HEK293 (cell line): ENCODE results near the gene YIPF6.

ENCODE experiments used
- CTCF ChIA-PET: fragments of 350-600 bp; formaldehyde crosslinking; extraction: SDS; loops from one replicate; lab custom pipeline; 2021; ENCODE audit warnings: antibody characterized with exemption; lab: Yijun Ruan, JAX
- POLR2A ChIA-PET: fragments of 300-600 bp; formaldehyde crosslinking; extraction: SDS; loops from one replicate; lab custom pipeline; 2020; ENCODE audit warnings: antibody characterized with exemption, inconsistent platforms; lab: Yijun Ruan, JAX
- H3K27ac ChIP-seq: fragments of 200-500 bp; sonication (Bioruptor generic); 2 replicates; pipeline ENCODE4 v1.5.1; 2014; ENCODE audit warnings: low read depth, low read length, control low read depth, inconsistent platforms; ENCODE audit errors: extremely low read depth
- H3K36me3 ChIP-seq, 2 experiments: fragments of 200-500 bp in 1 of 2; sonication (Bioruptor generic) in 1 of 2; 1 replicate in 1 of 2; 2 replicates in 1 of 2; pipeline ENCODE4 v1.5.1; 2014 to 2017; ENCODE audit warnings: inconsistent platforms in 2 of 2, low read length in 2 of 2; ENCODE audit not compliant: control insufficient read depth in 2 of 2, insufficient read depth in 1 of 2
- H3K4me1 ChIP-seq: fragments of 200-500 bp; sonication (Bioruptor generic); 2 replicates; pipeline ENCODE4 v1.5.1; 2014; ENCODE audit warnings: mild to moderate bottlenecking, low read length, inconsistent platforms; ENCODE audit not compliant: control insufficient read depth, insufficient read depth
- H3K4me3 ChIP-seq: 2 replicates; pipeline ENCODE4 v1.5.1; 2011; ENCODE audit warnings: low read depth, mild to moderate bottlenecking, control low read depth, low read length, moderate library complexity
- H3K9me3 ChIP-seq: fragments of 200-500 bp; sonication (Bioruptor generic); 2 replicates; pipeline ENCODE4 v1.5.1; 2014; ENCODE audit warnings: low read depth, low read length, inconsistent platforms; ENCODE audit not compliant: control insufficient read depth, insufficient read depth
- ELK4 ChIP-seq: IDR thresholded peaks from 2 replicates; pipeline ENCODE4 v1.6.1; 2011; ENCODE audit warnings: mild to moderate bottlenecking, low read depth, low read length, borderline replicate concordance
- KLF1 ChIP-seq: fragments of 450-650 bp; formaldehyde crosslinking; IDR thresholded peaks from 2 replicates; pipeline ENCODE4 v1.5.1; 2016; ENCODE audit warnings: missing biosample characterization, missing genetic modification characterization
- YY1 ChIP-seq: fragments of 450-650 bp; formaldehyde crosslinking; IDR thresholded peaks from 2 replicates; pipeline ENCODE4 v1.5.1; 2018; ENCODE audit warnings: missing biosample characterization, missing genetic modification characterization
- YY2 ChIP-seq: fragments of 450-650 bp; formaldehyde crosslinking; IDR thresholded peaks from 2 replicates; pipeline ENCODE4 v1.5.1; 2016; ENCODE audit warnings: missing biosample characterization, missing genetic modification characterization
- ZBTB48 ChIP-seq: fragments of 450-650 bp; formaldehyde crosslinking; IDR thresholded peaks from 2 replicates; pipeline ENCODE4 v1.5.1; 2016; ENCODE audit warnings: missing biosample characterization, missing genetic modification characterization
- ZFHX2 ChIP-seq: fragments of 450-650 bp; formaldehyde crosslinking; conservative IDR thresholded peaks from 2 replicates; pipeline ENCODE4 v1.5.1; 2016; ENCODE audit warnings: missing biosample characterization, missing genetic modification characterization
- ZNF148 ChIP-seq: fragments of 450-650 bp; formaldehyde crosslinking; IDR thresholded peaks from 2 replicates; pipeline ENCODE4 v1.5.0; 2017; ENCODE audit warnings: missing biosample characterization, missing genetic modification characterization, borderline replicate concordance
- ZNF184 ChIP-seq: fragments of 450-650 bp; IDR thresholded peaks from 2 replicates; pipeline ENCODE4 v1.5.1; 2018; ENCODE audit warnings: missing biosample characterization, mild to moderate bottlenecking, missing genetic modification characterization
- ZNF19 ChIP-seq: fragments of 450-650 bp; formaldehyde crosslinking; IDR thresholded peaks from 2 replicates; pipeline ENCODE4; 2016; ENCODE audit warnings: missing biosample characterization, missing genetic modification characterization, low read depth
- ZNF214 ChIP-seq: fragments of 450-650 bp; formaldehyde crosslinking; IDR thresholded peaks from 2 replicates; pipeline ENCODE4 v1.5.1; 2017; ENCODE audit warnings: missing biosample characterization, mild to moderate bottlenecking, missing genetic modification characterization, borderline replicate concordance
- ZNF302 ChIP-seq: fragments of 450-650 bp; formaldehyde crosslinking; IDR thresholded peaks from 2 replicates; pipeline ENCODE4 v1.5.1; 2016; ENCODE audit warnings: missing biosample characterization, missing genetic modification characterization, low read depth
- ZNF488 ChIP-seq: fragments of 450-650 bp; formaldehyde crosslinking; IDR thresholded peaks from 2 replicates; pipeline ENCODE4 v1.5.1; 2016; ENCODE audit warnings: missing biosample characterization, missing genetic modification characterization
- ZNF513 ChIP-seq: fragments of 450-650 bp; IDR thresholded peaks from 2 replicates; pipeline ENCODE4 v1.5.1; 2018; ENCODE audit warnings: missing biosample characterization, missing genetic modification characterization
- ZNF518A ChIP-seq: fragments of 450-650 bp; formaldehyde crosslinking; conservative IDR thresholded peaks from 2 replicates; pipeline ENCODE4 v1.5.1; 2016; ENCODE audit warnings: low read depth, missing biosample characterization, missing genetic modification characterization
- ZNF560 ChIP-seq: fragments of 450-650 bp; formaldehyde crosslinking; IDR thresholded peaks from 2 replicates; pipeline ENCODE4 v1.5.1; 2017; ENCODE audit warnings: missing biosample characterization, missing genetic modification characterization, borderline replicate concordance
- ZNF692 ChIP-seq: fragments of 450-650 bp; formaldehyde crosslinking; IDR thresholded peaks from 2 replicates; pipeline ENCODE4 v1.5.1; 2016; ENCODE audit warnings: missing biosample characterization, missing genetic modification characterization
- ZNF701 ChIP-seq: fragments of 450-650 bp; formaldehyde crosslinking; IDR thresholded peaks from 2 replicates; pipeline ENCODE4 v1.5.1; 2016; ENCODE audit warnings: missing biosample characterization, missing genetic modification characterization
- ZNF785 ChIP-seq: fragments of 450-650 bp; formaldehyde crosslinking; IDR thresholded peaks from 2 replicates; pipeline ENCODE4 v1.5.1; 2016; ENCODE audit warnings: missing biosample characterization, missing genetic modification characterization
- ZSCAN23 ChIP-seq: fragments of 450-650 bp; formaldehyde crosslinking; IDR thresholded peaks from 2 replicates; pipeline ENCODE4 v1.5.1; 2016; ENCODE audit warnings: missing biosample characterization, missing genetic modification characterization

YIPF6 gene

GRCh38 chrX:68534691-68535090 is 35.8 kb downstream of the YIPF6 start:
- Histone ChIP-seq H3K4me3 (no peak overlapping the region), H3K36me3 (peaks cover 20 to 41% of the 10 kb centered on the region in 2 experiments), H3K4me1 (no peaks in the 10 kb centered on the region), H3K27ac (no peak overlapping the region), H3K9me3 (no peaks in the 10 kb centered on the region; the same call in 1 of the 2 replicates)
- POLR2A ChIA-PET, result no interaction called here
- TF ChIP-seq ZNF184 (tag by site-specific recombination), result no peak
- no peak for TF ChIP-seq ZNF701 (tag by site-specific recombination)
- TF ChIP-seq KLF1 (tag by site-specific recombination), result no peak
- no peak for TF ChIP-seq ZFHX2 (tag by site-specific recombination)
- TF ChIP-seq YY1 (tag by site-specific recombination), result no peak
- no peak for TF ChIP-seq ZSCAN23 (tag by site-specific recombination)
- TF ChIP-seq ZNF214 (tag by site-specific recombination), result no peak
- no peak for TF ChIP-seq ZNF785 (tag by site-specific recombination)
- TF ChIP-seq ZNF692 (tag by site-specific recombination), result no peak
- no peak for TF ChIP-seq ZNF513 (tag by site-specific recombination)
- TF ChIP-seq ZNF302 (tag by site-specific recombination), result no peak
- CTCF ChIA-PET, result interaction anchor here (0.9 kb wide), 1 partner anchor 338 kb away, joined by 3 read pairs; no protein-coding TSS in a partner anchor

GRCh38 chrX:68536429-68536828 is 37.6 kb downstream of the YIPF6 start:
- no peak overlapping the region for H3K4me3 ChIP-seq
- TF ChIP-seq ZBTB48 (tag by site-specific recombination), result no peak
- ChIA-PET POLR2A (no interaction called here), CTCF (no interaction called here)
- H3K36me3 ChIP-seq, result peaks cover 15 to 25% of the 10 kb centered on the region in 2 experiments; a peak in 2 of 3 replicates
- no peaks in the 10 kb centered on the region; the same call in 1 of the 2 replicates for H3K9me3 ChIP-seq
- no peak overlapping the region for H3K27ac ChIP-seq
- H3K4me1 ChIP-seq, result no peaks in the 10 kb centered on the region

- Histone ChIP-seq H3K36me3 (peaks cover 10 to 20% of the 10 kb centered on the region in 2 experiments; a peak in 2 of 3 replicates), H3K4me3 (no peak overlapping the region), H3K27ac (no peak overlapping the region), H3K4me1 (no peaks in the 10 kb centered on the region), H3K9me3 (no peaks in the 10 kb centered on the region; the same call in 1 of the 2 replicates)
- CTCF ChIA-PET, result no interaction called here
- POLR2A ChIA-PET, result no interaction called here
- TF ChIP-seq YY2, result no peak
- no peak for TF ChIP-seq ZNF518A (tag by site-specific recombination)
- TF ChIP-seq ELK4, result no peak
- no peak for TF ChIP-seq ZNF488 (tag by site-specific recombination)
- no peak for TF ChIP-seq ZNF560 (tag by site-specific recombination)
- no peak for TF ChIP-seq ZNF19
- TF ChIP-seq ZNF148 (tag by site-specific recombination), result no peak
Measured at GRCh38 chrX:68536884-68537283, 38.0 kb downstream of the YIPF6 start.
